Calu3 (cell line): ENCODE results near the gene SYT7. TPM values are rescaled to one million over a fixed set of nuclear protein-coding genes. Genes with fewer than 3 reads are reported as not detected.
A peak's percentile ranks its signal among the peaks of the same experiment; 100 is the strongest.

Experiments
- BruUV-seq: library from RNA; stranded (reverse); fragments of 400-500 nt; replicated peaks from 2 replicates; lab custom pipeline; 2021; lab: Mats Ljungman, UMichigan
- CTCF ChIA-PET: fragments of 300-600 bp; sonication (Branson Sonifier 250); formaldehyde crosslinking; loops from one replicate; lab custom pipeline; 2022; ENCODE audit warnings: antibody characterized with exemption; lab: Charles Lee
- DNase-seq: peaks from one replicate; pipeline ENCODE4 v3.0.0; 2022
- H3K27ac Mint-ChIP-seq: one replicate; pipeline ENCODE4 v1.8.0; 2022; ENCODE audit warnings: mixed read lengths; ENCODE audit not compliant: unreplicated experiment
- H3K27me3 Mint-ChIP-seq: one replicate; pipeline ENCODE4 v1.8.0; 2022; ENCODE audit warnings: mixed read lengths; ENCODE audit not compliant: unreplicated experiment
- H3K36me3 Mint-ChIP-seq: one replicate; pipeline ENCODE4 v1.8.0; 2022; ENCODE audit warnings: mild to moderate bottlenecking, moderate library complexity, mixed read lengths; ENCODE audit not compliant: insufficient read depth, unreplicated experiment
- H3K4me1 Mint-ChIP-seq: one replicate; pipeline ENCODE4 v1.8.0; 2022; ENCODE audit warnings: mild to moderate bottlenecking, low read depth, mixed read lengths; ENCODE audit not compliant: unreplicated experiment
- H3K4me3 Mint-ChIP-seq: one replicate; pipeline ENCODE4 v1.8.0; 2022; ENCODE audit warnings: mild to moderate bottlenecking, low read depth, moderate library complexity, mixed read lengths; ENCODE audit not compliant: unreplicated experiment
- H3K9me3 Mint-ChIP-seq: one replicate; pipeline ENCODE4 v1.8.0; 2022; ENCODE audit warnings: low read depth, mixed read lengths; ENCODE audit not compliant: unreplicated experiment
- intact Hi-C: fragments of 100-400 bp; cut with micrococcal nuclease; formaldehyde crosslinking; loops from one replicate; pipeline ENCODE4 v1.10.0; 2022; ENCODE audit not compliant: unreplicated experiment
- total RNA-seq: library from RNA; stranded (reverse); gene quantifications from 2 replicates; pipeline ENCODE4 v1.2.3, GENCODE V29; 2022
- TF ChIP-seq, protein P1 (sequence below): fragments of 200-600 bp; IDR thresholded peaks from one replicate; pipeline ENCODE4 v1.8.0; 2022; ENCODE audit warnings: antibody characterized with exemption; ENCODE audit not compliant: unreplicated experiment

SYT7 gene
- total RNA-seq, 1 experiment from 2014 or later: 4.4 TPM

DNA sequence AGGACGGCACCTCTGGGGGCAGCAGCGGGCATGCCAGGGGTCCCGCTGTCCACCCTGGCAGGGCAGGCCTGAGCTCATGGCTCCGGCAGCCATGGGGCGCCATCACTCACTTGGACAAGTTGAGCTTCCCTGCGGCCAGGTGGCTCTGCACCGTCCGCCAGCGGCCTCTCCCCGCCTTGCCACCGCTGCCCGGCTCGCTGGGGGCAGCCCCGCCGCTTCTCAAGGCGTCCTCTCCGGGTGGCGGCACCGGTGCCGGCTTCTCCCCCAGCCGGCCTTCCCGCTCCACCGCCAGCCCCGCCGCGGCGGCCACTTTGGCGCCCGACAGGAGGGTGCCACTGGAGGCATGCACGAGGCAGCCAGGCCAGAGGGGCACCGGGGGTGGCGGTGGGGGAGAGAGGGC lies 35.0 kb downstream of the SYT7 start:
- Mint-ChIP-seq H3K27ac (no peak overlapping the region), H3K4me1 (peaks cover 17% of the 10 kb centered on the region), H3K9me3 (no peaks in the 10 kb centered on the region), H3K4me3 (no peak overlapping the region), H3K36me3 (peaks cover 6% of the 10 kb centered on the region), H3K27me3 (peaks cover 54% of the 10 kb centered on the region)
- no peak for DNase-seq
- CTCF ChIA-PET: interaction anchor here (1.4 to 1.5 kb wide), 2 partner anchors 9 to 29 kb away, joined by 3 to 5 read pairs; no protein-coding TSS in a partner anchor
- TF ChIP-seq, protein P1, sequence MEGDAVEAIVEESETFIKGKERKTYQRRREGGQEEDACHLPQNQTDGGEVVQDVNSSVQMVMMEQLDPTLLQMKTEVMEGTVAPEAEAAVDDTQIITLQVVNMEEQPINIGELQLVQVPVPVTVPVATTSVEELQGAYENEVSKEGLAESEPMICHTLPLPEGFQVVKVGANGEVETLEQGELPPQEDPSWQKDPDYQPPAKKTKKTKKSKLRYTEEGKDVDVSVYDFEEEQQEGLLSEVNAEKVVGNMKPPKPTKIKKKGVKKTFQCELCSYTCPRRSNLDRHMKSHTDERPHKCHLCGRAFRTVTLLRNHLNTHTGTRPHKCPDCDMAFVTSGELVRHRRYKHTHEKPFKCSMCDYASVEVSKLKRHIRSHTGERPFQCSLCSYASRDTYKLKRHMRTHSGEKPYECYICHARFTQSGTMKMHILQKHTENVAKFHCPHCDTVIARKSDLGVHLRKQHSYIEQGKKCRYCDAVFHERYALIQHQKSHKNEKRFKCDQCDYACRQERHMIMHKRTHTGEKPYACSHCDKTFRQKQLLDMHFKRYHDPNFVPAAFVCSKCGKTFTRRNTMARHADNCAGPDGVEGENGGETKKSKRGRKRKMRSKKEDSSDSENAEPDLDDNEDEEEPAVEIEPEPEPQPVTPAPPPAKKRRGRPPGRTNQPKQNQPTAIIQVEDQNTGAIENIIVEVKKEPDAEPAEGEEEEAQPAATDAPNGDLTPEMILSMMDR: no peak
- no TSS peak for BruUV-seq
- intact Hi-C loops: no loop called here

DNA sequence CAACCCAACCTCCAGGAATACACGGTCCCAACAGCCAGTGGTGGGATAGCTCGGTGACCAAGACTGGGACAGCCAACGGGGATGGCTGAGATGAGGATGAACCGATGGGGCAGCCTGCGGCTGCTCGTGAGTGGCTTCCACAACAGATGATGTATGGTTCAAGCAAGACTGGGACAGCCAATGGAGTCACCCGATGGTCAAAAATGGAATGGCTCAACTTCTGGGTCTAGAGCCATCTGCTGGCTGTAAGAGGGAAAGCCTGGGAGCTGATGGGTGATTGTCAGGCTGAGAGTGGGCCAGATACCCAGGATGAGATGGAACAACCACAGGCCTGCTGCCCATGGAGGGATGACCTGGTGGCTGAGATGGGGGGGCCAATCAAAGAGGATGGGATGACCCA lies 35.5 kb downstream of the SYT7 start:
- intact Hi-C loops: no loop called here
- Mint-ChIP-seq H3K4me3 (no peak overlapping the region), H3K27me3 (peaks cover 54% of the 10 kb centered on the region), H3K27ac (no peak overlapping the region), H3K4me1 (peaks cover 17% of the 10 kb centered on the region), H3K9me3 (no peaks in the 10 kb centered on the region), H3K36me3 (peaks cover 6% of the 10 kb centered on the region)
- no TSS peak for BruUV-seq
- TF ChIP-seq, protein P1: peak; percentile 53
- CTCF ChIA-PET: interaction anchor here (0.6 to 1.5 kb wide), 3 partner anchors 9 to 39 kb away, joined by 3 to 5 read pairs (median 4); no protein-coding TSS in a partner anchor
- DNase-seq: no peak

DNA sequence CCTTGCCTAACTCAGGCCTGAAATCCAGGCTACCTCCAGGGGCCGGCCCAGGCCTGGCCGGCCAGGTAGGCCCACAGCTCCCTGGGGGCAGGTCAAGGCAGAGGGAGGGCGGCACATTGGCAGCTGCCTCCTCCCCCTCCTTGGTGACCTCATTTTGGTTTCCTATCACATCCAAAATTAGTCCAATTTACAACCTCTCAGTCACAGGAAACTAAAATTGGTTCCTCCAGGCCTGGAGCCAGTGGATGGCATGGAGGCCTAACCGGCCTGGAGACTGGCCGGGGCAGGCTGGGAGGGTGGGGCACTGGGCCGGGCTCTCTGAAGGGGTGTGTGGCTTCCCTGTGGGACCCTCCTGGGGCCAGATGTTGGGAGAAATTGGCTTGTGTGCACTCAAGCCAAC lies 36.4 kb downstream of the SYT7 start:
- CTCF ChIA-PET: interaction anchor here (1.4 to 1.5 kb wide), 2 partner anchors 8 to 27 kb away, joined by 3 to 5 read pairs; no protein-coding TSS in a partner anchor
- H3K36me3 Mint-ChIP-seq: peaks cover 6% of the 10 kb centered on the region

DNA sequence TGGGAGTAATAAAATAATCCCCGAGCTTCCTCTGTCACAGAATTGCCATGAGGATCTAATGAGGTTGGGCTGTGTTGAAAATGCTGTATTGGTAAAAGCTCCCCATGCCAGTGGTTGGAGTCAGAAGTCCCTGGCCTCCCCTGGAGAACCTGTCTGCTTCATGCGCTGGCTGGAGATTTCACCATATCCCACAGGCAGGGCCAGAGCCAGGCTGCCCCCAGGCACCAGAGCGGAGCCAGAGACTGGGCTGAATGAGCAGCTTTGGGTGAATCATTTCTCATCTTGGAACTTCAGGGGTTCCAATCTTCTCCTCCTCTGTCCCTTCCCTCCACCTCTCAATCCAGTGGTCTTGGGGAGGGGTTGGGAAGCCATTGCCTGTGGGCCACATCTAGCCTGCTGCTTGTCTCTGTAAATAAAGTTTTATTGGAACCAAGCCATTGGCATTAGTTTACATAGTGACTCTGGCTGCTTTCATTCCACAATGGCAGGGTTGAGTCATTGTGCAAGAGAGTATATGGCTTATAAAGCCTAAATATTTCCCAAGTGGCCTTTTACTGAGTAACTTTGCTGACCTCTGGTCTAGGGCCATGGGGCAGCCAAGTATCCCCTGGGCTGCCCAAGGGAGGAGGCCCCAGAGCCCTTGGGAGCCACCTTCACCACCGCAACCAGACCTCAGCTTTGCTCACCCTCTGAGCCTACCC lies 37.1 kb downstream of the SYT7 start:
- H3K36me3 Mint-ChIP-seq: peaks cover 6% of the 10 kb centered on the region
- no peak overlapping the region for H3K4me3 Mint-ChIP-seq
- no peaks in the 10 kb centered on the region for H3K9me3 Mint-ChIP-seq
- TF ChIP-seq, protein P1: no peak
- CTCF ChIA-PET: no interaction called here
- no peak for DNase-seq
- peaks cover 17% of the 10 kb centered on the region for H3K4me1 Mint-ChIP-seq
- intact Hi-C loops: no loop called here
- no peak overlapping the region for H3K27ac Mint-ChIP-seq
- H3K27me3 Mint-ChIP-seq: peaks cover 69% of the 10 kb centered on the region
- BruUV-seq: no TSS peak

More for the DNA sequence above, 36.4 kb downstream of the SYT7 start:
- DNase-seq: no peak
- intact Hi-C loops: no loop called here
- TF ChIP-seq, protein P1: no peak
- no peak overlapping the region for H3K4me3 Mint-ChIP-seq
- H3K27ac Mint-ChIP-seq: no peak overlapping the region
- no TSS peak for BruUV-seq
- H3K9me3 Mint-ChIP-seq: no peaks in the 10 kb centered on the region
- peaks cover 62% of the 10 kb centered on the region for H3K27me3 Mint-ChIP-seq
- peaks cover 17% of the 10 kb centered on the region for H3K4me1 Mint-ChIP-seq
